Lower lobe of right lung (tissue), 2 donors: ENCODE data around the gene NCBP3. TPM values are rescaled to one million over a fixed set of nuclear protein-coding genes. Genes with fewer than 3 reads are reported as not detected.
"Not testable (repeated sequence)": the region's sequence is repeated elsewhere in the genome, so short reads cannot be mapped to it uniquely, and the experiment has no call there.

Experiments used
- ATAC-seq, 2 donors: fragments of 200-7000 bp; cut with Tn5 transposase; one replicate each; pipeline ENCODE4 v1.9.1; 2020 to 2022; ENCODE audit warnings: mild to moderate bottlenecking in 2 of 2, moderate library complexity in 2 of 2
- DNase-seq: peaks from one replicate; pipeline ENCODE4 v3.0.0-alpha.2; 2020
- H3K27ac ChIP-seq: fragments of 200-600 bp; one replicate; pipeline ENCODE4 v1.8.0; 2022
- H3K27me3 ChIP-seq: fragments of 200-600 bp; one replicate; pipeline ENCODE4 v1.8.0; 2022; ENCODE audit warnings: low read depth
- H3K36me3 ChIP-seq: fragments of 200-600 bp; one replicate; pipeline ENCODE4 v1.8.0; 2022; ENCODE audit warnings: mild to moderate bottlenecking
- H3K4me1 ChIP-seq: fragments of 200-600 bp; one replicate; pipeline ENCODE4 v1.8.0; 2022
- H3K4me3 ChIP-seq: fragments of 200-600 bp; one replicate; pipeline ENCODE4 v1.8.0; 2022; ENCODE audit warnings: mild to moderate bottlenecking
- H3K9me3 ChIP-seq: fragments of 200-600 bp; one replicate; pipeline ENCODE4 v1.8.0; 2022
- intact Hi-C: fragments of 100-400 bp; cut with DNase I; formaldehyde crosslinking; loops from one replicate; pipeline ENCODE4 v1.11.0; 2022
- total RNA-seq: library from RNA; stranded (reverse); fragmentation: NEBNext Ultra II Directional; extraction: Animal tissue kit (Norgen Biotek cat#: 25700); gene quantifications from one replicate; pipeline ENCODE4 v1.2.1, GENCODE V29; 2021
- TF ChIP-seq, protein P1 (sequence below): fragments of 200-600 bp; IDR thresholded peaks from one replicate; pipeline ENCODE4 v1.8.0; 2022; ENCODE audit warnings: antibody characterized with exemption, mild to moderate bottlenecking
- donor health status: DM: no; HTN: yes; CAD: no; lungs with severe emphysema.

Gene NCBP3
- total RNA-seq, 1 donor from 2014 or later, result 40.3 TPM

DNA sequence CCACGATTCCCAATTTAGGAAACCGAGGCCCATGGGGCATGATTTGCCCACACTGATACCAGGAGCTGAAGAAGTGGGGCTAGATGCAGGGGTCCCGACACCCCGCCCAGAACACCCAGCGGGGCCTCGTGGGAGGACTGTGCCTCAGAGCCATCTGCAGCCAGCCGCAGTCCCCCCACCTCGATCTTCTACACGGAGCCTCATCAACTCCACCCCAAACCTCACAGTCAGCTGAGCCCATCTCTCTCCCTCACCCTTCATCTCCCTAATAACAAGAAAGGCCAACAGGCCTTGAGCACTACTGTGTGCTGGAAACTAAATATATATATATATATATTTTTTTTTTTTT is 49.2 kb downstream of the NCBP3 start:
- Histone ChIP-seq H3K27ac (no peak overlapping the region), H3K27me3 (no peaks in the 10 kb centered on the region), H3K36me3 (no peaks in the 10 kb centered on the region), H3K4me1 (peaks cover 20% of the 10 kb centered on the region), H3K4me3 (no peak overlapping the region), H3K9me3 (no peaks in the 10 kb centered on the region)
- TF ChIP-seq, protein P1, sequence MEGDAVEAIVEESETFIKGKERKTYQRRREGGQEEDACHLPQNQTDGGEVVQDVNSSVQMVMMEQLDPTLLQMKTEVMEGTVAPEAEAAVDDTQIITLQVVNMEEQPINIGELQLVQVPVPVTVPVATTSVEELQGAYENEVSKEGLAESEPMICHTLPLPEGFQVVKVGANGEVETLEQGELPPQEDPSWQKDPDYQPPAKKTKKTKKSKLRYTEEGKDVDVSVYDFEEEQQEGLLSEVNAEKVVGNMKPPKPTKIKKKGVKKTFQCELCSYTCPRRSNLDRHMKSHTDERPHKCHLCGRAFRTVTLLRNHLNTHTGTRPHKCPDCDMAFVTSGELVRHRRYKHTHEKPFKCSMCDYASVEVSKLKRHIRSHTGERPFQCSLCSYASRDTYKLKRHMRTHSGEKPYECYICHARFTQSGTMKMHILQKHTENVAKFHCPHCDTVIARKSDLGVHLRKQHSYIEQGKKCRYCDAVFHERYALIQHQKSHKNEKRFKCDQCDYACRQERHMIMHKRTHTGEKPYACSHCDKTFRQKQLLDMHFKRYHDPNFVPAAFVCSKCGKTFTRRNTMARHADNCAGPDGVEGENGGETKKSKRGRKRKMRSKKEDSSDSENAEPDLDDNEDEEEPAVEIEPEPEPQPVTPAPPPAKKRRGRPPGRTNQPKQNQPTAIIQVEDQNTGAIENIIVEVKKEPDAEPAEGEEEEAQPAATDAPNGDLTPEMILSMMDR, result no peak
- DNase-seq (no peak), ATAC-seq (no peak)
- intact Hi-C loops, result no loop called here

DNA sequence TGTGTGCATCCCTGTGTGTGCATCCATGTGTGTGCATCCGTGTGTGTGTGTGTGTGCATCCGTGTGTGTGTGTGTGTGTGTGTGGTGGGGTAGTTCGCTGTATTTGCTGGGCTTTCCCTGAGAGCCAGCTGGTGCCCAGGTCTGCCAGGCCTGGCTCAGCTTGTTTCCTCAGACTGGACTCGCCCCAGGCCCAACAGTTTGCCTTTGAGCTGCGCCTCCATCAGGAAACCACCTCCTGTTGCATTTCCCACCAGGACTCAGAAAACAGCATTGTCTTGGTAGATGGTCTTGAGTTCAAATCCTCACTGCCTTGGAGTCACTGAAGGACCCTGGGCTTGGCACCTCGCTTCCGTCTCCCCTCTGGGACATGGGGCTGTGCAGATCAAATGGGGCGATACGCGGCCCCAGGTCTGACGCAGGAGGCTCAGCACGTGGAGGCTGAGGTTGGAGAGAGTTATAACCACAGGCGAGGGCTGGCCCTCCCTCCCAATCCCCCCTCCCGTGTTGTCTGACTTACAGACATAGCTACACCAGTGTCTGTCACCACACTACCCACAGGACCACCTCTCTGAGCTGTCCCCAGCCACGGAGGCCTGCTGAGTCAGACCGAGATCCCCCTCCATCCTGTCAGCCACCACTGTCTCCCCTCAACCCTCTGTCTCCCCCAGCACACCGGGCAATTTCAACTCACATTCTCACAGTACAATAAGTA is 49.8 kb downstream of the NCBP3 start:
- ATAC-seq (peak; percentile 45 to 65), DNase-seq (no peak)
- Histone ChIP-seq H3K9me3 (no peaks in the 10 kb centered on the region), H3K4me1 (peaks cover 19% of the 10 kb centered on the region), H3K4me3 (no peak overlapping the region), H3K36me3 (no peaks in the 10 kb centered on the region), H3K27me3 (no peaks in the 10 kb centered on the region), H3K27ac (no peak overlapping the region)
- TF ChIP-seq, protein P1, result no peak
- intact Hi-C loops, result no loop called here

DNA sequence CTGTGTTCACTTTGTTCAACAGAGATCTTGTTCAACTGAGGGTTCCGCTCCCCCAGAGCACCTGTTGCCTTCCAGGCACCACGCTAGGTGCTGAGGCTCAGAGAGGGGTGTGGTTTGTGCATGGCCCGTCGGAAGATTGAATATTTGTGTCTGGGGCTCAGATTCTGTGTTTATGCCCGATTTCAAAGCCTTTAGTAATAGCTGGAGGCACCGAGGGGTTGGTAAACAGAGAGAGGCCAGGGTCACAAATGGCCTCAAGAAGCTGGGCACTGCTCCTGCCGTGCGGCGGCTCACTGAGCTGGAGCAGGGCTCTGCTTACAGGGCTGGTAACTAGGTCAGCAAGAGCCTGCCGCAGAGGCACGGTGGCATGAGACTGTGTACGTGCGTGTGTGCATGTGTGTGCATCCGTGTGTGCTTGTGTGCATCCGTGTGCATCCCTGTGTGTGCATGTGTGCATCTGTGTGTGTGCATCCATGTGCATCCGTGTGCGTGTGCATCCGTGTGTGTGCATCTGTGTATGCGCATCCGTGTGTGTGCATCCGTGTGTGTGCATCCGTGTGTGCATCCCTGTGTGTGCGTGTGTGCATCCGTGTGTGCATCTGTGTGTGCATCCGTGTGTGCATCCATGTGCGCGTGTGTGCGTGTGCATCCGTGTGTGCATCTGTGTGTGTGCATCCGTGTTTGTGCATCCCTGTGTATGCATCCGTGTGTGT is 50.5 kb downstream of the NCBP3 start:
- Histone ChIP-seq H3K4me3 (no peak overlapping the region), H3K27ac (peak overlapping the region; percentile 6), H3K9me3 (no peaks in the 10 kb centered on the region), H3K4me1 (peaks cover 13% of the 10 kb centered on the region), H3K27me3 (no peaks in the 10 kb centered on the region), H3K36me3 (no peaks in the 10 kb centered on the region)
- no peak for DNase-seq
- intact Hi-C loops, result no loop called here
- ATAC-seq, result no peak
- TF ChIP-seq, protein P1, result no peak

DNA sequence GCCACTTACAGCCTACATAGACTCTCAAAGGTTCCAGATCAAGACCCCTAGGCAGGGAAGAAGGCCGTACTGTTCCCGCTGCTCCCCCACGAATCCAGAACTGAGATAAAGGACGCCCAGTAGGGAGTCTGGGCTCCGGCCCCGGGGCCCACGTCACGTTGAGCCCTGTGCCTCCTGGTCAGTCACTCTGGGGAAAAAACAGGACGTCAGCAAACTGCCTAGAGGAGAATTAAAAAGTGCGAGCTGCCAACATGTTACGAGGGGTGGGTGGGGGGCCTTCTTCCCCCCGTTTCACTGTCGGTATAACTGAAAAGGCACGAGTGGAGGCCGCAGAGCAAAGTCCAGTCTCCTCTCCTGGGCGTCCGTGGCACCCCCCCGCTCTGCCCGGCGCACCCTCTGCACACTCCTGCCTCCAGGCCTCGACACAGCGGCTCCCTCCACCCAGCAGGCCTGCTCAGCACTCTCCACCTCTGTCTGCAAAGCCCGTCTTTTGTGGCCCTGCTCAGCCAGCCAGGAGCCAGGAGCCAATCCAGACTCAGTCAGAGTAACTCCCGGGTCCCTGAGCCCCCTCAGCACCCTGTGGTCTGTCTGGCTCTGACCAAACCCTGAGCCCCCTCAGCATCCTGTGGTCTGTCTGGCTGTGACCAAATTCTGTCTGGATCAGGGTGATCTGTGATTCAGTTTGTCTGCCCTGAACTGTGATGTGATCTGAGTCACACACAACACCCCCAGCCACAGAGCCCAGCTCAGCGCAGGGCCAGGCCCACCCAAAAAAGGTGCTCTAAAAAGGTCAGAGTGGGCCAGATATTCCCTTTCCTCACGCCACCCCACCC is 51.3 kb downstream of the NCBP3 start:
- DNase-seq (no peak), ATAC-seq (peak; percentile 13 to 29)
- Histone ChIP-seq H3K4me3 (no peak overlapping the region), H3K9me3 (no peaks in the 10 kb centered on the region), H3K27me3 (no peaks in the 10 kb centered on the region), H3K36me3 (no peaks in the 10 kb centered on the region), H3K27ac (peak overlapping the region; percentile 6), H3K4me1 (peaks cover 6% of the 10 kb centered on the region)
- intact Hi-C loops, result no loop called here
- TF ChIP-seq, protein P1, result no peak

DNA sequence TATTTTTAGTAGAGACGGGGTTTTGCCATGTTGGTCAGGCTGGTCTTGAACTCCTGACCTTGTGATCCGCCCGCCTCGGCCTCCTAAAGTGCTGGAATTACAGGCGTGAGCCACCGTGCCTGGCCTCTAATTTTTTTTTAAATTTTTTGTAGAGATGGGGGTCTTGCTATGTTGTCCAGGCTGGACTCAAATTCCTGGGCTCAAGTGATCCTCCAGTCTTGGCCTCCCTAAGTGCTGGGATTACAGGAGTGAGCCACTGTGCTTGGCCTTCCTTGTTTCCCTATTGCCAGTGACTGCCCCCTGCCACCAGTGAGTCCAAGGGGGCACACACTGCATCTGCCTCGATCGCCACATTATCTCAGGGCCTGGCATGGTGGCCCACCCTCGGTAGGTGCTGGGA is 51.9 kb downstream of the NCBP3 start:
- H3K27me3 ChIP-seq, intact Hi-C loops, H3K36me3 ChIP-seq, DNase-seq, H3K4me3 ChIP-seq, ATAC-seq, H3K4me1 ChIP-seq, H3K27ac ChIP-seq, H3K9me3 ChIP-seq: not testable (repeated sequence)

DNA sequence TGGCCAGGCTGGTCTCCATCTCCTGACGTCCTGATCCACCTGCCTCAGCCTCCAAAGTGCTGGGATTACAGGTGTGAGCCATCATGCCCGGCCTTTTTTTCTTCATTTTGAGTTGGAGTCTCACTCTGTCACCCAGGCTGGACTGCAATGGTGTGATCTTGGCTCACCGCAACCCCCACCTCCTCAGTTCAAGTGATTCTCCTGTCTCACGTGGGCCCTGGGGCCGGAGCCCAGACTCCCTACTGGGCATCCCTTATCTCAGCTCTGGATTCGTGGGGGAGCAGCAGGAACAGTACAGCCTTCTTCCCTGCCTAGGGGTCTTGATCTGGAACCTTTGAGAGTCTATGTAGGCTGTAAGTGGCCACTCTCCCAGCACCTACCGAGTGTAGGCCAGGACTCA is 52.8 kb downstream of the NCBP3 start:
- intact Hi-C loops, result not testable (repeated sequence)

More for the DNA sequence above, 52.8 kb downstream of the NCBP3 start:
- ATAC-seq, H3K4me1 ChIP-seq, H3K36me3 ChIP-seq, H3K4me3 ChIP-seq, H3K9me3 ChIP-seq, DNase-seq, H3K27me3 ChIP-seq, H3K27ac ChIP-seq: not testable (repeated sequence)
